MCF 10A (cell line): ENCODE measurements around the gene IL4. TPM values are rescaled to one million over a fixed set of nuclear protein-coding genes. Genes with fewer than 3 reads are reported as not detected.
"Not testable (repeated sequence)": the region's sequence is repeated elsewhere in the genome, so short reads cannot be mapped to it uniquely, and the experiment has no call there.

Experiments
- BruUV-seq: library from RNA; stranded (reverse); fragments of 400-500 nt; replicated peaks from 2 replicates; lab custom pipeline; 2021; lab: Mats Ljungman, UMichigan
- CTCF ChIA-PET: fragments of 300-600 bp; sonication (Branson Sonifier 250); formaldehyde crosslinking; extraction: SDS; loops from one replicate; lab custom pipeline; 2021; ENCODE audit warnings: antibody characterized with exemption, inconsistent platforms; lab: Yijun Ruan, JAX
- POLR2A ChIA-PET: fragments of 300-600, 350-650 bp; sonication (Branson Sonifier 250); formaldehyde crosslinking; extraction: SDS; loops from one replicate; lab custom pipeline; 2020; ENCODE audit warnings: antibody characterized with exemption, inconsistent platforms; lab: Yijun Ruan, JAX
- DNase-seq: peaks from one replicate; pipeline ENCODE4 v3.0.0-alpha.2; 2018; ENCODE audit not compliant: unreplicated experiment
- H3K27ac Mint-ChIP-seq: one replicate; pipeline ENCODE4 v1.8.0; 2022; ENCODE audit warnings: mild to moderate bottlenecking, low read depth, mixed read lengths; ENCODE audit not compliant: unreplicated experiment
- H3K27me3 Mint-ChIP-seq: one replicate; pipeline ENCODE4 v1.8.0; 2022; ENCODE audit warnings: mixed read lengths; ENCODE audit not compliant: insufficient read depth, unreplicated experiment
- H3K36me3 Mint-ChIP-seq: one replicate; pipeline ENCODE4 v1.8.0; 2022; ENCODE audit warnings: mild to moderate bottlenecking, moderate library complexity, mixed read lengths; ENCODE audit not compliant: insufficient read depth, unreplicated experiment
- H3K4me1 Mint-ChIP-seq: one replicate; pipeline ENCODE4 v1.8.0; 2022; ENCODE audit warnings: mixed read lengths; ENCODE audit not compliant: insufficient read depth, unreplicated experiment
- H3K4me3 Mint-ChIP-seq: one replicate; pipeline ENCODE4 v1.8.0; 2022; ENCODE audit warnings: mild to moderate bottlenecking, moderate library complexity, mixed read lengths; ENCODE audit not compliant: unreplicated experiment
- H3K9me3 Mint-ChIP-seq: one replicate; pipeline ENCODE4 v1.8.0; 2022; ENCODE audit warnings: mixed read lengths; ENCODE audit not compliant: unreplicated experiment
- intact Hi-C: fragments of 100-400 bp; cut with micrococcal nuclease; formaldehyde crosslinking; loops from 2 replicates; pipeline ENCODE4 v1.14.1; 2022
- total RNA-seq: library from RNA; stranded (reverse); gene quantifications from 2 replicates; pipeline ENCODE4 v1.2.3, GENCODE V29; 2022
- TF ChIP-seq, protein P1 (sequence below): fragments of 200-600 bp; IDR thresholded peaks from one replicate; pipeline ENCODE4 v1.8.0; 2022; ENCODE audit warnings: antibody characterized with exemption, mild to moderate bottlenecking; ENCODE audit not compliant: unreplicated experiment

IL4 gene
- total RNA-seq, 1 experiment from 2014 or later, result not detected

DNA sequence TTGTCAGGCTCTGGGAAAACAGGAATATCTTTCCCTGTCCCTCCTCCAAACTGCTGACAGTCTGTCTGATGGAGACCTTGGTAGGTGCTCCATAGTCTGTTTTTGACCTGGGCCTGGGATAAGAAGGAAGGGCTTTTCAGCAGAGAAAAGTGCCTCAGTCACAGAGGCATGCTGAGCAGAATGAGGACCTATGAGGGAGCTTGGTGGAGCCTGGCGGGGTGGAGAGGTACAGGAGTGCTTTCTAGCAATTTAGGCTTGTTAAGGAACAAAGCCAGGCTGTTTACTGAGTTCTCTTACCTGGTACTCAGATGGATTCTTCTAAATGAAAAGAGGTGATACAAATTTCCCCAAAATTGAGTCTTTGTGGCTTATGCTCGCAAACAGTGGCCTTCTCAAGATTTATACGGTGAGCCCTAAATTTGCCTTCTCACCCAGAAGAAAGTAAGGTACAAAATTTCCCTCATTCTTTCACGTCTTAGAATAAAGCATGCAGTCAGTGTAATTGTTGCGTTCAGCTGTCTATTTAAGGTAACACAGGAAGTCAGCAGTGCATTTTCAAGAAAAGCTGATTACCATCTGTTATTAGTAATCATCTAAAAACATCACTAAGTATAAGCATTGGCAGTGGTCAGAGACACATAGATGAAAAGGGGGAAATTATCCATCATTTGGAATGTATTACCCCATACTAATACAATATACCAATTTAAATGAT lies 44.4 kb upstream of the IL4 start:
- CTCF ChIA-PET, result interaction anchor here (0.6 kb wide), 1 partner anchor 1292 kb away, joined by 3 read pairs; no protein-coding TSS in a partner anchor
- peaks cover 74% of the 10 kb centered on the region for H3K36me3 Mint-ChIP-seq
- no TSS peak for BruUV-seq

GRCh38 chr5:132633587-132633986 lies 40.2 kb upstream of the IL4 start:
- BruUV-seq, H3K9me3 Mint-ChIP-seq, DNase-seq, H3K27ac Mint-ChIP-seq, H3K4me1 Mint-ChIP-seq, H3K27me3 Mint-ChIP-seq, H3K4me3 Mint-ChIP-seq, intact Hi-C loops: not testable (repeated sequence)
- ChIA-PET CTCF (interaction anchor here (0.6 kb wide), 1 partner anchor 230 kb away, joined by 3 read pairs; no protein-coding TSS in a partner anchor), POLR2A (interaction anchor here (0.8 to 1.7 kb wide), 5 partner anchors 14 to 238 kb away, joined by 3 to 4 read pairs (median 3); no protein-coding TSS in a partner anchor)
- peaks cover 85% of the 10 kb centered on the region for H3K36me3 Mint-ChIP-seq

More for the DNA sequence above, 44.4 kb upstream of the IL4 start:
- no peaks in the 10 kb centered on the region for H3K4me1 Mint-ChIP-seq
- H3K27me3 Mint-ChIP-seq, result no peaks in the 10 kb centered on the region
- intact Hi-C loops, result no loop called here
- no peak overlapping the region for H3K4me3 Mint-ChIP-seq
- POLR2A ChIA-PET, result interaction anchor here (0.5 to 1.1 kb wide), 2 partner anchors 19 to 72 kb away, joined by 3 to 4 read pairs; no protein-coding TSS in a partner anchor
- TF ChIP-seq, protein P1, sequence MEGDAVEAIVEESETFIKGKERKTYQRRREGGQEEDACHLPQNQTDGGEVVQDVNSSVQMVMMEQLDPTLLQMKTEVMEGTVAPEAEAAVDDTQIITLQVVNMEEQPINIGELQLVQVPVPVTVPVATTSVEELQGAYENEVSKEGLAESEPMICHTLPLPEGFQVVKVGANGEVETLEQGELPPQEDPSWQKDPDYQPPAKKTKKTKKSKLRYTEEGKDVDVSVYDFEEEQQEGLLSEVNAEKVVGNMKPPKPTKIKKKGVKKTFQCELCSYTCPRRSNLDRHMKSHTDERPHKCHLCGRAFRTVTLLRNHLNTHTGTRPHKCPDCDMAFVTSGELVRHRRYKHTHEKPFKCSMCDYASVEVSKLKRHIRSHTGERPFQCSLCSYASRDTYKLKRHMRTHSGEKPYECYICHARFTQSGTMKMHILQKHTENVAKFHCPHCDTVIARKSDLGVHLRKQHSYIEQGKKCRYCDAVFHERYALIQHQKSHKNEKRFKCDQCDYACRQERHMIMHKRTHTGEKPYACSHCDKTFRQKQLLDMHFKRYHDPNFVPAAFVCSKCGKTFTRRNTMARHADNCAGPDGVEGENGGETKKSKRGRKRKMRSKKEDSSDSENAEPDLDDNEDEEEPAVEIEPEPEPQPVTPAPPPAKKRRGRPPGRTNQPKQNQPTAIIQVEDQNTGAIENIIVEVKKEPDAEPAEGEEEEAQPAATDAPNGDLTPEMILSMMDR, result no peak
- no peak for DNase-seq
- H3K9me3 Mint-ChIP-seq, result no peaks in the 10 kb centered on the region
- no peak overlapping the region for H3K27ac Mint-ChIP-seq

- peaks cover 85% of the 10 kb centered on the region for H3K36me3 Mint-ChIP-seq
- H3K27me3 Mint-ChIP-seq, result no peaks in the 10 kb centered on the region
- ChIA-PET CTCF (no interaction called here), POLR2A (no interaction called here)
- H3K9me3 Mint-ChIP-seq, result no peaks in the 10 kb centered on the region
- TF ChIP-seq, protein P1, result no peak
- no peaks in the 10 kb centered on the region for H3K4me1 Mint-ChIP-seq
- H3K4me3 Mint-ChIP-seq, result no peak overlapping the region
- H3K27ac Mint-ChIP-seq, result no peak overlapping the region
- DNase-seq, result no peak
- intact Hi-C loops, result no loop called here
- BruUV-seq, result no TSS peak
Observed at GRCh38 chr5:132635873-132636272, 37.9 kb upstream of the IL4 start.

DNA sequence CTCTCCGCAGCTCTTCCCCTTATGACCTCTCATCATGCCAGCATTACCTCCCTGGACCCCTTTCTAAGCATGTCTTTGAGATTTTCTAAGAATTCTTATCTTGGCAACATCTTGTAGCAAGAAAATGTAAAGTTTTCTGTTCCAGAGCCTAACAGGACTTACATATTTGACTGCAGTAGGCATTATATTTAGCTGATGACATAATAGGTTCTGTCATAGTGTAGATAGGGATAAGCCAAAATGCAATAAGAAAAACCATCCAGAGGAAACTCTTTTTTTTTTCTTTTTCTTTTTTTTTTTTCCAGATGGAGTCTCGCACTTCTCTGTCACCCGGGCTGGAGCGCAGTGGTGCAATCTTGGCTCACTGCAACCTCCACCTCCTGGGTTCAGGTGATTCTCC lies 36.5 kb upstream of the IL4 start:
- CTCF ChIA-PET, result interaction anchor here (2.1 kb wide), 1 partner anchor 181 kb away, joined by 5 read pairs; no protein-coding TSS in a partner anchor
- intact Hi-C loops, result no loop called here

More for the DNA sequence above, 36.5 kb upstream of the IL4 start:
- BruUV-seq, result no TSS peak
- Mint-ChIP-seq H3K36me3 (peaks cover 93% of the 10 kb centered on the region), H3K9me3 (no peaks in the 10 kb centered on the region), H3K27me3 (no peaks in the 10 kb centered on the region), H3K4me1 (no peaks in the 10 kb centered on the region), H3K27ac (no peak overlapping the region), H3K4me3 (no peak overlapping the region)
- TF ChIP-seq, protein P1, result no peak
- POLR2A ChIA-PET, result no interaction called here
- DNase-seq, result no peak
